ENCODE results near the gene ZFYVE26.

GRCh38 chr14:67734675-67735074 lies 81.7 kb downstream of the ZFYVE26 start:
- TF ChIP-seq POLR2AphosphoS5 (IDR thresholded peaks at IDR 0.05; ENCODE audit: low read depth, low read length) (no peak), ASH2L (IDR thresholded peaks at IDR 0.05; ENCODE audit: low read length) (no peak), CHD2 (IDR thresholded peaks at IDR 0.05; ENCODE audit: low read length) (no peak), SUZ12 (IDR thresholded peaks at IDR 0.05; ENCODE audit: low read length) (no peak), CEBPB (IDR thresholded peaks at IDR 0.05; ENCODE audit: low read depth, low read length) (no peak), CTCF (IDR thresholded peaks at IDR 0.05; ENCODE audit: control extremely low read depth in 1 of 3, insufficient read depth in 1 of 3, low read depth in 1 of 3, low read length in 3 of 3) (peak; percentile 33 to 65 (median 37); a peak in 3 of 4 replicates), JUN (IDR thresholded peaks at IDR 0.05; ENCODE audit: low read depth, low read length) (no peak), KDM1A (IDR thresholded peaks at IDR 0.05; ENCODE audit: borderline replicate concordance, low read length) (no peak), CBX5 (IDR thresholded peaks at IDR 0.05; ENCODE audit: low read depth, low read length) (no peak), ZNF274 (IDR thresholded peaks at IDR 0.05; ENCODE audit: borderline replicate concordance, extremely low read depth, low read length) (no peak), EZH2 (IDR thresholded peaks at IDR 0.05; ENCODE audit: low read depth, low read length, severe bottlenecking) (no peak), RBBP5 (IDR thresholded peaks at IDR 0.05; ENCODE audit: borderline replicate concordance, low read depth, low read length) (no peak), SP2 (IDR thresholded peaks at IDR 0.05; ENCODE audit: low read length) (no peak), BRCA1 (IDR thresholded peaks at IDR 0.05; ENCODE audit: low read depth, low read length) (no peak)

All from H1 (cell line).